Measurements from ENCODE around the gene BOD1L1.
A peak's percentile ranks its signal among the peaks of the same experiment; 100 is the strongest.

The BOD1L1 gene

DNA sequence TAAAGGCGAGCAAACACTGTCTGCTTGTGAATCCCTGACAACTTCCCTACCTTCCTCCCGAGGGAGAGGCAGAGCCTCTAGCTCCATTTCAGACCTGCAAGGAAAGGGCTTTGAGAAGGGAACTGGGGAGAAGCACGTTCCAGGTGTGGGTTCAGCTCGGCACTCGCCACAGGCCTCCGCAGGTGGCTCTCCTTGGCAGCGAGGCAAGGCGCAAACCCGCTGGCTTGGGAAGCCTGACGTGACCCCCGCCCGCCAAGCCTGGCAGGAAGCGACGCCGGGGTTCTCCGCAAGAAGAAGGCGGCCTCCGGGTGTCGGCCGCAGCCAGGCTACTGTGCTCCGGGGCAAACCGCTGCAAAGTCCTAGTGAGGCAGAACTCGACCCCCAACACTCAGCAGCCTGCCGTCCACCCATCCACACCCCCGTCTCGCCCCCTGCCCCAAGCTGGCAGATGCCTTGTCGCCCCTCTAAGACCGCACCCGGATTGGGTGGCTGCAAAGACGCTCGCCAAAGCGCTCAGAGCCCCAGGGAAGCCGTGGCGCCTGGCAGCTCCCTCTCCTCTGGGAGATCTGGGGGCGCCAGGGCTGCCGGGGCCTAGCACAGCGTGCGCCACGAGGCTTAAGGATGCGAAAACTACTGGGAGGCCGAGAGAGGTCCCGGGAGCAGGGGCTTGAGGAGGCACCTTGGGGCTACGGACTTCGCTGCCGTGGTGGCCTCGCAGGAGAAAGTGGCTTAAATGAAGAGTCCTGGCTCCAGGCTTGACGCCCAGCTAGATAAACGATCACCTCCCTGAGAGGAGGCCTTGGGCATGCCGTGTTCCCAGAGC lies 105.0 kb downstream of the BOD1L1 start:
- H3K27ac ChIP-seq (ENCODE audit: low read depth, low read length), result no peak overlapping the region
- peaks cover 9% of the 10 kb centered on the region for H3K9me3 ChIP-seq (ENCODE audit: control insufficient read depth, insufficient read depth, low read length)
- peaks cover 90% of the 10 kb centered on the region for H3K27me3 ChIP-seq (ENCODE audit: control insufficient read depth, insufficient read depth, low read length)
- H3K36me3 ChIP-seq (ENCODE audit: control insufficient read depth, insufficient read depth, low read length), result no peaks in the 10 kb centered on the region
- H3K4me3 ChIP-seq (ENCODE audit: low read depth, low read length), result peak overlapping the region; percentile 54
- no peak overlapping the region for H3K9ac ChIP-seq (ENCODE audit: low read depth, low read length)
- peaks cover 28% of the 10 kb centered on the region for H3K4me1 ChIP-seq (ENCODE audit: control insufficient read depth, insufficient read depth, low read length)

DNA sequence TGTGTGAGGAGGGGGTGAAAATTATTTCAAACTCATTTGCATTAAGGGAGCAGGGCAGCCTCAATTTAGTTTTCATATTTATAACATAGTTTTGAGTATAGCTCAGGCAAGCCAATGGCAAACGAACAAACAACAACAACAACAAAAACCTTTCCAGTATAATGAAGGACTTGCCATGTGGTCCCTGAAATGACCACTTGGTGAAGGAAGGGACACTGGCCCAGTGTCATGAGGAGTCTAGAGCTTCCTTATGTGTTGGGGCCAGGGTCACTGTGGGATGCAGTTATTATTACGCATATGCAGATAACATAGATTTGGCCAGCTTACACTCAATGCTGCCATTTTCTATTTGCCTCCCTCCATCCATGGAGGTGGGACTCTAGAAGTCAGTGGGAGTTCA lies 106.5 kb downstream of the BOD1L1 start:
- Histone ChIP-seq H3K9me3 (ENCODE audit: control insufficient read depth, insufficient read depth, low read length) (peaks cover 9% of the 10 kb centered on the region), H3K27me3 (ENCODE audit: control insufficient read depth, insufficient read depth, low read length) (peaks cover 75% of the 10 kb centered on the region), H3K4me1 (ENCODE audit: control insufficient read depth, insufficient read depth, low read length) (peaks cover 35% of the 10 kb centered on the region), H3K4me3 (ENCODE audit: low read depth, low read length) (no peak overlapping the region), H3K9ac (ENCODE audit: low read depth, low read length) (no peak overlapping the region), H3K36me3 (ENCODE audit: control insufficient read depth, insufficient read depth, low read length) (no peaks in the 10 kb centered on the region), H3K27ac (ENCODE audit: low read depth, low read length) (no peak overlapping the region)

Data from HUES48 (cell line).